SKM-1 treated with dmso at 0.1 percent for 144 hours (cell line): ENCODE results near the gene PRMT5.

Experiments used
- DNase-seq: peaks from one replicate; lab custom pipeline; 2025; ENCODE audit not compliant: unreplicated experiment; lab: John Stamatoyannopoulos, UW

Gene PRMT5

DNA sequence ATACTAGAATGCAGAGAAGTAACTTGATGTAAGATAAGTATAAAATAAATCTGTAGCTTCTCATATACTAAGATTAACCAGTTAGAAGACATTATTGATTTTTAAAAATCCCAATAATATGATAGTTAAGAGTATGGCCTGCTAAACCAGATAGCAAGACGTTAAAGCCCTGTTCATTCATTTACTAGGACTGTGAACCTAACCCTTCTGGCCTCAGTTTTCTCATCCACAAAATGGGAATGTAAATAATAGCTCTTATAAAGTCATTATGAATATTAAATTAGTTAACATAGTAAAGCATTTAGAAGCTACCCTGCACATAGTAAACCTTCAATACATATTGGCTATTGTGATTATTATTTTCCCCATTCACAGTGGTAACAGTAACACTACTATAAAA, 6.0 kb upstream of the PRMT5 start:
- no peak for DNase-seq

DNA sequence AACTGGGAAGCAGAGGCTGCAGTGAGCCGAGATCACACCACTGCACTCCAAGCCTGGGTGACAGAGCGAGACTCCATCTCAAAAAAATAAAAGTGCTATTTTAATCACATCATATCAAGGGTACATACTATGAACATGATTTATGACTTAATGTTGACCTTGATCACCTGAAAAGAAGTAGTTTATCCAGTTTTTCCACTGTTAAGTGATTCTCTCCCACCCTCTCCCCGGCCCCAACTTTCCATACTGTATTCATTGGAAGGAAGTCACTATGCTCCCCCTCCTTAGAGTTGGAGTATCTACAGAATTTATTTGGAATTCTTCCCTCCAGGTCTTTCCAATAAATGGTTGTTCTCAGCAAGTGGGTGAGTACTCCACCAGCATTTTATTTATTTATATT, 3.0 kb upstream of the PRMT5 start:
- no peak for DNase-seq

DNA sequence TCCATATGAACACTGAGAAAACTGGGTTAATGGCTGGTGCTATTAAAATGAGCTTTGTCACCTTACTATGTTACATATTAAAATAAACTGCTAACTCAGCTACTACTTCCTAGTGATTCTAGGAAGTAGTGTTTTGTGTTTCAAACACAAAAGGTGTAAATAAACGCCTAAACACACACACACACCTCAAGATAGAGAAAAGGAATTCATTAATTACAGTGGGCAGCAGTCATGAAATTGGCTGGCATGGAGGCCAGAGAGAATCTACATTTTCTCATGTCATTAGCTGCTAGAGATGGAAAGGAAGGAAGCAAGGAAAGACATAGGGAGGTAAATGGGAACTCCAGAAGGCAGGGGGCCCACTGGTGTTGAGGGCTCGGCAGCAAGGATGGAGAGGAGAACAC, 787 bp upstream of the PRMT5 start:
- DNase-seq = no peak

DNA sequence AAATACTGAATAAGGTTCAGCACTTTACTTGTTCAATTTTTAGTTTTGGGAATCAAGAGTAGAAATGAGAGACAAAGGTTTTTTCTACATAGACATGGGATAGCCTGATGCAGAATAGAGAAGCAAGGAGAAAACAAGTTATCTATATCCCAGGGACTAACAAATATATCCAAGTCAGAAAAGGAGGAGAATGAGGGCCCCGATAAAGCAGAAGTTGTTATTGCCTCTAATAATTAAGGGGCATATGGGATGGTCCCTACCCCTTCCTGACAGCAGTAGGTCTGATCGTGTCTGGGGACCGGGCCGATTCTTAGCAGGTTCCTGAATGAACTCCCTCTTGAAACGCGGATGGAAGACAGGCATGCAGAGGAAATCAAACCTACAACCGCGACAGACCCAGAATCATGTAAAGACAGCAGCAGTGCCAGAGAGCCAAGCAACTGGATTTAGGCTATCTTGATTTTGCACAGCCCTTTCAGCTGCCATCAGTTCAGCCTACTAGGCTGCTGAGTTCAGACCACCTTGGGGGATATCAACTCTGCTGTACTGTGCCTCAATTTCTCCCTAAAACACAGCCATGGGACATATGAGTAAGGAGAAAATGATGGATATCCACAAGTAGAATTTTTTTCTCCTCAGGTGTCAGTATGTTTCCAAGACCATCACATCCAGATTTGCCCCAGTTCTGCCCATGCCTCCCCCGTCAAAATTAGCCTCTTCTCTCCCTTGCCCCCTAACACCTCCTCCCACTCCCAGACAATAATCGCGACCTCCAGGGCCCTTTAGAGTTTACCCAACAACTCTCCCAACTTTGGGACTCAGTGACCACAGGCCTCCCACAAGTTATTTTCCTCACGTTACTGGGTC, 706 bp downstream of the PRMT5 start:
- no peak for DNase-seq

DNA sequence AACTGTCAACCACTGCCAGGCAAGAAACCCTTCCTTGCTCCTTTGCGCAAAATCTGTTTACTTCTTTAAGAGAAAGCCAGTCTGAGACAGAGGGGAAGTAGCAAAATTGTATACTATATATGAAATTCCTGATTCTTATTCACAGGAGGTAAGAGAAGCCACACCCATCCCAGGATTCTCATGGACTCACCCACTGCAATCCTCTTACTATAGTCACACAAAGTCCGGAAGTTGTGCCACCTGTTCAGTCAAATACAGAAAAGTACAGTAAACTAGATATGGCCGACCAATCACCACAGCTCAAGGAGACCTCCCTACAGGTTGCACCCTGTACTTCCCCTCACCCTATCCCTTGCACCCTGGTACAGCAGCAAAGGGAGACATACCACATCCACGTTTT, 2.9 kb downstream of the PRMT5 start:
- no peak for DNase-seq

DNA sequence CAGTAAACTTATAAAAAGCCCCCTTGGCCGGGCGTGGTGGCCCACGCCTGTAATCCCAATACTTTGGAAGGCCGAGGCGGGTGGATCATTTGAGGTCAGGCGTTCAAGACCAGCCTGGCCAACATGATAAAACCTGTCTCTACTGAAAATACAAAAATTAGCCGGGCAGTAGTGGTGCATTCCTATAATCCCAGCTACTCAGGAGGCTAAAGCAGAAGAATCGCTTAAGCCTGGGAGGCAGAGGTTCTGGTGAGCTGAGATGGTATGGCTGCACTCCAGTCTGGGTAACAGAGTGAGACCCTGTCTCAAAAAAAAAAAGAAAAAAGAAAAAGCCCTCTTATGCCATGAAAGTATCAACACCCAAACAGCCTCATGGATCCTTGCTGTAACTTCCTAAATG, 3.7 kb downstream of the PRMT5 start:
- DNase-seq = no peak

DNA sequence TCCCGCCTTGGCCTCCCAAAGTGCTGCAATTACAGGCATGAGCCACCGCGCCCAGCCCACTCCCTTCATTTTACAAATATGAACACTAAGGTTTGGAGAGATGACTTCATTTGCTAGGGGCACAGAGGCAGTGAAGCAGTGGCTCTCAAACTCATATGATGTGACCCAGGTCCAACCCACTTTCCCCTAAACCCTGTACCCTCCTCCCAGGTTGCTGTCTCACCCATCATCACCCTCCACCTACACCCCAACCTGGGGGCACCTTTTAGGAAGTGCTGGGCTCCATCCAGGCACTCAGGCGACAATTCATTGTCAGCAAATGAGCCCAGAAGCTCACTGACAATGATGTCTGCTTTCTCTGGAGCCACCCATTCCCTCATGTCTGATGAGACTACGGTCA, 5.4 kb downstream of the PRMT5 start:
- DNase-seq = no peak

DNA sequence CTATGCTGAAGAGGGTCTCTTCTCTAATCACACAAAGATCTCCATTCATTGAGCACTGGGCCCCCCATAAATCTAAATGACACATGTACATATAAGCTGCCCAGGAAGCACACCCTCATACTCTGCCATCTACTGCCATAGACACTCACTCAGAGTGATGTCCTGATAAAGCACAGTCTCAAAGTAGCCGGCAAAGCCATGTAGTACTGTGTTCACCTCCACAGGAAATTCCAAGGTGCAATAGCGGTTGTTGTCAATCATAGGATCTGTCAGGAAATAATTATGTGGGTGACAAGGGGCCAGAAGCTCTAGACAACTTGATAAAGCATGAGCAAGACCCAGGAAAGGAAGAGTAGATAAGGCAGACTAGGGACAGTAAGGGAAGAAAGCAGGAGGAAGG, 6.9 kb downstream of the PRMT5 start:
- DNase-seq = no peak

DNA sequence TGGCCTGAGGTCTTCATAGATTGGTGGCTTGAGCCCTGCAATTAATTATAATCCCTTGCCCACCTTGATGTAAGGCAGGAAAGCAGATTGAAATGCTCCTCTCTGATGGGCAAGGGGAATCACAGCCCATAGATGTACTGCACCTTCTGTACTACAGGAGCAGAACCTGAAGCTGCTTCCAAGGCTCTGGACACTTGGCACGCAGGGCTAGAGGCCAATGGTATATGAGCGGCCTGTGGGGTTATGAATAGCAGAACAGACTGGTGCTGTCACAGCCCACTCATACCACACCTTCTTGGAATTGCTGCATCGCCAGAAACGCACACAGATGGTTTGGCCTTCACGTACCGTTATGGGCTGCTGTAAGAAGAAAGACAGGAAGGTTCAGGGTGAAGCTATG, 8.5 kb downstream of the PRMT5 start:
- DNase-seq = no peak

DNA sequence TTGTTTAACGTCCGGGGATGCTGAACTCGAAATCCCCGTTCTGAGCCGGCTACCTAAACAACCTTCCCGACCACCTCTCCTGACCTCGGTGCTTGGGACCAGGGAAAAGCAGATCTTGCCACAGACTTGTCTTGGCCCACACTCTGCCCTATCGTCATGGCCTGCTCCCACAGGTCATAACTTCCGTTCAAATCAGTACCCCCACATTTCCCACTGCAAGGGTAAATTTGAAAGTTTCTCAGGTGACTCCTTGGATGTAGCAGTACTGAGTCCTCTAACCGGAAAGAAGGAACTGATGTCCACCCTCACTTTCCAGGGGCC, 9.6 kb downstream of the PRMT5 start:
- DNase-seq = no peak

DNA sequence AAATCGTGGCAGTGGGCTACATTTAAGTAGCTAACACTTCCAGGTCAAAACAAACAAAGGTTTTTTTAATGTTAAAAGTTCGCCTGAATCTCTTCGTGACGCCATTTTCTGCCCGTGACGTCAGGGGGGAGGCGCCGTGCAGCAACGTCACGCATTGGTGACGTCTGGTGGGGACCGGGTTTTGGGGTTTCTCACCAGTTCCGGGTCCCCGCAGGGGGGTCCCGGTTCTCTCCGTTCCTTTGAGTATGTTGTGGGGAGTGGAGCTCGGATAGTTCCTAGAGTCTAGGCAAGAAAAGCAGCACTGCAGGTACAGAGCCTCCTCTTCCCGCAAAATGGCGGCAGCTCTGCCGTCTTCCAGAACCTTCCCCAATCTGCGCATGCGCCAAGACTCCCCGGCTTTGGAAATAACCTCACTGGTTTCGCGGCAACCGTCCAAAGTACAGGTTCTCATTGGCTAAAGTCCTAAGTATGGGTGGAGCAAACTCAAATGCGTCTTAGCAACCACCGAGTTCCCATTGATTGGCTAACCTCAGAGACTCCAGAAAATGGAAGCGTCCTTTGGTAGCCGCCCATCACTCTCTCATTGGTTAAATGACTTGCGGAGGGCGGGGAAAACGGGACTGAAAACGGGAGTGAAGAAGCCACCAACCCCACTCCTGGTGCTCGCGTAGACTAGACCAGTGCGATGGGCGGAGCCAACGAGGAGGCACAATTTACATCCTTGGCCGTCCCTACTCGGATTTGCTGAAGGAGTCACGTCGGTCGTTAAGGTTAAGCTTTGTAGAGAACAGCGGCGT, 10.2 kb downstream of the PRMT5 start, which contains the start of gene RBM23:
TSS of gene RBM23 (minus strand) at position 346 of the 797 bp plus-strand sequence.
- DNase-seq = peak; percentile 91

DNA sequence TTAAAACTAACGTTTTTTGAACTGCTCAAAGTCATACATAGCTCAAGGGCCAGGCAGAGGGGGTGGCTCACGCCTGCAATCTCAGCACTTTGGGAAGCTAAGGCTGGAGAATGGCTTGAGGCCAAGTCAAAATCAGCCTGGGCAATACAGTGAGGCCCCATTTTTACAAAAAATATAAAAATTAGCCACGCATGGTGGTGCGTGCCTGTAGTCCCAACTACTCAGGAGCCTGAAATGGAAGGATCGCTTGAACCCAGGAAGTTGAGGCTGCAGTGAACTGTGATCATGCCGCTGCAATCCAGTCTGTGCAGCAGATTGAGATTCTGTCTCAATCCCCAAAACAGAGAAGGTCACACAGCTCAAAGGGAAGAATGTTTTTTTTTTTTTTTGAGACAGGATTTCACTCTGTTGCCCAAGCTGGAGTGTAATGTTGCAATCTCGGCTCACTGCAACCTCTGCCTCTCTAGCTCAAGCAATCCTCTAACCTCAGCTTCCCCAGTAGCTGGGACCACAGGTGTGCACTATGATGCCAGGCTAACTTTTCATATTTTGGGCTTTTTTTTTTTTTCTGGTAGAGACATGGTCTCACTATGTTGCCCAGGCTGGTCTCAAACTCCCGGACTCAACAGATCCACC, 13.2 kb downstream of the PRMT5 start:
- peak; percentile 68 for DNase-seq

DNA sequence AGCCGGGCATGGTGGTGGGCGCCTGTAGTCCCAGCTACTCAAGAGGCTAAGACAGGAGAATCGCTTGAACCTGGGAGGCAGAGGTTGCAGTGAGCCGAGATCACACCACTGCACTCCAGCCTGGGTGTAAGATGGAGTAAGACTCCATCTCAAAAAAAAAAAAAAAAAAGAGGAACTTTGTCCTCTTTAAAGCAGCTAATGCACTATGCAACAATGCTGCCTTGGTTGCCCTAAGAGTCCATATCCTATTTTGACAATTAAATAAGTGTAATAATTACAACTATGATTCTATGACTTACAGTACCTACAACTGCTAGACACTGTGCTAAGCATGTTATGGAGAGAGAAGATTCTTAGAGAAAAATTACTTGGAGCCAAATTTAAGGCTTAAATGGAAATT, 14.3 kb downstream of the PRMT5 start:
- peak; percentile 7 for DNase-seq

DNA sequence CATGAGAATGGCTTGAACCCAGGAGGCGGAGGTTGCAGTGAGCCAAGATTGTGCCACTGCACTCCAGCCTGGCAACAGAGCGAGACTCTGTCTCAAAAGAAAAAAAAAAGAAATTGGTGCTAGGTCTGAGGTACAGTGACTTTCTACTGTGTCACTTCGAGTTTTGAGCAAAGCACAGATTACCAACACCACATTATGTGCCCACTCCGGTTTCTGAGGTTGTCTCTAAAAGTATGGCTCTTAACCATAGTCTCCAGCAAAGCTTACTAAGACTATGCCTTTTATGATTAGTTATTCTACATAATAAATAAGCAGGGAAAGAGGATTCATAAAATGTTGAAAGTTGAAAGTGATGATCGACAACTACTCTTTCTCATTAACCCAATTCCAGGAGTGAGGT, 18.3 kb downstream of the PRMT5 start:
- DNase-seq = no peak

DNA sequence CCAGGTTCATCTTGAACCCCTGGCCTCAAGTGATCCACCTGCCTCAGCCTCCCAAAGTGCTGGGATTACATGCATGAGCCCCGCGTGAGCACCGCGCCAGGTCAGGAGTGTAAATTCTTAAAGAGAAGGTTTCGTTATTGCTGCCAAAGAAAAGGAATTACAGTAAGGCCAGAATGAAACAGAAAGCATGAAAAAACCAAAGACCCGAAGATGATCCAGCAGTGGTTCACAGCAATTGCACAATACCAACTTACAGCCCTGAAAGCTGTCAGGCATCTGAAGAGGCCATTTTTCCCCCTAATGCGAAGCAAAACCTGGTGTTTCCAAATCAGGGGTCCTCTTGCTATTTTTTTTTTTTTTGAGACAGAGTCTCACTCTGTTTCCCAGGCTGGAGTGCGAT, 20.6 kb downstream of the PRMT5 start:
- DNase-seq = no peak

DNA sequence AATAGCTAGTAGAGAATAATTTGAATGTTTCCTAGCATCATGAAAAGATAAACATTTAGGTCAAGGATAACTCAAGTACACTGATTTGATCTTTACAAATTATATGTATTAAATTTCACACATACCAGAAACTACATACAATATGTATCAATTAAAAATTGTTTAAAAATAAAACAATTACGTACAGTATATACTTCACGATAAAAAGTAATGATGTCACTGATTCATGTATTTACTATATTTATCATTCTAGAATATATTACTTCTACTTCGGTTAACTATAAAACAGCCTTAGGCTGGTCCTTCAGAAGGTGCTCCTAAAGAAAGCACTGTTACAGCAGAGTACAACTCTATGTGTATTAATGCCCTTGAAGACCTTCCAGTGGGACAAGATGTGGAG, 21.7 kb downstream of the PRMT5 start:
- DNase-seq = no peak

DNA sequence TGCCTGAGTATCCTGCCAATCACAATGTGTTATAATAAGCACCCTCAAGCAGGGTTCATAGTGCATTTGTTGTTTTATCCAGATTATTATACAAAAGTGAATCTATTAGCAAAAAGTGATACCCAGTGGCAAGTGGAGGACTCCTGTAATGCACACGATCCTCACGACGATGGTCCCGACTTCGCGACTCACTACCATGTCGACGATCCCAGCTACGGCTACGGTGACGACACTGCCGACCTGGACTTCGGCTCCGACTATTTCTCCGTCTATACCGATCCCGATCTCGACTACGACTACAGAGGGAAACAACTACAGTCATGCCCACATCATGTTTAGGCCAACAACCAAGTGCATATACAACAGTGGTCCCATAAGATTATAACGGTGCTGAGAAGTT, 23.1 kb downstream of the PRMT5 start:
- no peak for DNase-seq

DNA sequence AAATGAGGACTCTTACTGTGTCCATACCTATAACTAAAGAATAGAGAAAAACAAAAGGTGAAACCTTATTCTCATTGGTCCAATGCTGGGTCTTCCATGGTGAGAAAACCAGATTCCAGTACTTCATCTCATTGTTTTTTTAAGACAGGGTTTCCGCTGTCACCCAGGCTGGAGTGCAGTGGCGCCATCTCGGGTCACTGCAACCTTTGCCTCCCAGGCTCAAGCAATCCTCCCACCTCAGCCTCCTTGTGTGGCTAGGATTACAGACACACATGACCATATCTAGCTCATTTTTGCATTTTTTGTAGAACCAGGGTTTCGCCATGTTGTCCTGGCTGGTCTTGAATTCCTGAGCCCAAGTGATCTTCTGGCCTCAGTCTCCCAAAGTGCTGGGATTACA, 23.5 kb downstream of the PRMT5 start:
- no peak for DNase-seq

DNA sequence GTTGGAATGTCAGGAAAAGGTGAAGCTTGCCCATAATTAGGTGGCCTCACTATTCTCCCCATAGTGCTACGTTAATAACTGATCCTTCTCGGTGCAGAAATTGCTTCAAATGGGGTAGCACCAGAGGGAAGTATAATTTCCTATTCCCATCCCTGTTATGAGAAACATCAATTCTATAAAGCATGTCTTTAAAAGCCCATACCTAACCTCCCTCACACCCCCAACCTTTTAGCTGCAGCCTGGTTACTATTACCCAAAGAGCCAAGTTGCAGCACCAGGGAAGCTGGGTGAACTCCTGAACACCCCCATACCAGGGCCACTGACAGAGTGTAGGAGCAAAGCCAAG, 25.5 kb downstream of the PRMT5 start:
- DNase-seq = no peak

DNA sequence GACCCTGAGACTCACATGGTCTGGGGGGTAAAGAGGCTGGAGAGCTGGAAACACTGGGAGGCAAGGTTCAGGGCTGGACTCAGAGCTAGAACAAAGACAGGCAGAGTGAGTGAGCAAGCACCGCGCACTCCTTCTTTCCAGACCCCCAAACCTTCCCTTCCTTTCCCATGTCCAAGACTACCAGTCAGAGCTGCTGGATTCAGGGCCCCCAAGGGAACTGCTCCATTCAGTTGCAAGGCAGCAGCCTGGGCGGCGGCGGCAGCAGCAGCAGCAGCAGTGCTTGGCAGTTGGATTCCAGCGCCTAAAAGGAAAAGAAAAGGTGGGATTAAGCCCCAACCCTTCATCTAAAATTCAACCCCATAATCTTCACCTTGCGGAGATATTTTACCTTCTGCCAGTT, 27.4 kb downstream of the PRMT5 start:
- DNase-seq = no peak

DNA sequence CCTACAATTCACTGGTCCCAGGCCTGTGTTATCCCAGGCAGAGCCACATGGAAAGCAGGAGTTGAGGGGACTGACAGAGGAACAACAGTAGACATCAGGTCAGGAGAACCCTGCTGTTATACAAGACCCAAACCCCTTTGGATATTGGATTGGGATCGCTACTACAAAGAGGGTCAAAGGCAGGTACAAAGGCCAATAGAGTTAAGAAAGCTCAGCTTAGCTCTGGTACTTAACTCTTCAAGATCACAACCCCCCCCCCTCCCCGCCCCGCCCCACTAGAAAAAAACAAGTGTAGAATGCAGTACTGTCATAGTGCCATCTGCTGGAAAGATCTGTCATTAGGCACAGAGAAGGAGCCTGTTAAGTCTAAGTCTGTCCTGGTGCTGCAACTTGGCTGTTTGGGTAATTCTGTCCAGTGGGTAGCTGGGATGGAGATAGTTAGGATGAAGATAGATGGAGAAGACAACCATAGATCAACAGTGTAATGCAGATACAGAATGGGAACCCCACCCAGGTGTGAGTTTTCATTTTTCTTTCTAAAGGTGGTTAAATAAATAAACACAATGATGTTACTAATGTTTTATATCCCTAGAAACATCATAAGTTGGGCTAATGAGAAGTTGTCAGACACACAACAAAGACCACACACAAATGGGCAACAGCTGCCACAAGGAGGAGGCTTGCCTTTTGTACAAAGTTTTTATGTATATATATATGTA, 28.9 kb downstream of the PRMT5 start:
- DNase-seq = peak; percentile 18
